HG02870 (cell line): ENCODE measurements around the gene PRM3.
A peak's percentile ranks its signal among the peaks of the same experiment; 100 is the strongest.

Source experiments
- ATAC-seq: cut with Tn5 transposase; IDR thresholded peaks from one replicate; pipeline ENCODE4 v1.9.1; 2021; ENCODE audit warnings: mild to moderate bottlenecking, moderate library complexity; ENCODE audit not compliant: unreplicated experiment

The PRM3 gene

GRCh38 chr16:11229432-11229831 is 44.0 kb downstream of the PRM3 start:
- no peak for ATAC-seq

- ATAC-seq, result no peak
Measured at GRCh38 chr16:11225677-11226549, 47.5 kb downstream of the PRM3 start.

DNA sequence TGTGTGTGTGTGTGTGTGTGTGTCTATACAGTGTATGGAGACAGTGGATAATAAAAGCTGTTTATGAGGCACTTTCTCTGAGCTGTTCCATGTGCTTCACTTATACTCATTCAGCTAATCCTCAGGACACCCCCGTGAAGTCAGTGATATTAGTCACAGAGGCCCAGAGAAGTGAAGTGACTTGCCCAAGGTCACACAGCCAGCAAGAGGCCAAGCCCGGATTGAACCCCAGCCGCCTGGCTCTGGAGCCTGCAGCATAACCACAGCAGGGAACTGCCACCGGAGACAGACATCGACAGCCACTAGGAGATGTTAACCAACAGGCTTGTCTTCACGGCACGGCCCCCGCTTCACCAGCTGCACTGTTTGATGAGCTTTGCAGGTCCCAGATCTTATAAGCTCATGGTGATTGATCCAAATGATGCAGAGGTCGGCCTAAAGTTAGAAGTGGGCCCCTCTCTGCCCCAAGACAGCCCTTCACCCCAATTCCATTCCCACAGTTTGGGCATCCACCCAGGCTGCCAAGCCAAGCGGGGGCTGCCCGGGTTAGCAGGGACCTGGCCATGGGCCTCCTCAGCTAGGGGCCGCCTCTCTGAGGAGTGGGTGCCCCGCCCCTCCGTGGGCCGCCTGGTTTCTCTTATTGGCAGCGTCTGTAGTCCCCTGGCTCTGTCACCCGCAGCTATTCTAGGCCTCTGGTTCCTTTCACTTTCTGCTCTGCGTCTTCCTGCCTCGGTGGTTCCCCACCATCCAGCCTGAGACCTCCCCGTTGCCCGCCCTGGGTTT is 48.3 kb downstream of the PRM3 start:
- ATAC-seq, result peak; percentile 90

DNA sequence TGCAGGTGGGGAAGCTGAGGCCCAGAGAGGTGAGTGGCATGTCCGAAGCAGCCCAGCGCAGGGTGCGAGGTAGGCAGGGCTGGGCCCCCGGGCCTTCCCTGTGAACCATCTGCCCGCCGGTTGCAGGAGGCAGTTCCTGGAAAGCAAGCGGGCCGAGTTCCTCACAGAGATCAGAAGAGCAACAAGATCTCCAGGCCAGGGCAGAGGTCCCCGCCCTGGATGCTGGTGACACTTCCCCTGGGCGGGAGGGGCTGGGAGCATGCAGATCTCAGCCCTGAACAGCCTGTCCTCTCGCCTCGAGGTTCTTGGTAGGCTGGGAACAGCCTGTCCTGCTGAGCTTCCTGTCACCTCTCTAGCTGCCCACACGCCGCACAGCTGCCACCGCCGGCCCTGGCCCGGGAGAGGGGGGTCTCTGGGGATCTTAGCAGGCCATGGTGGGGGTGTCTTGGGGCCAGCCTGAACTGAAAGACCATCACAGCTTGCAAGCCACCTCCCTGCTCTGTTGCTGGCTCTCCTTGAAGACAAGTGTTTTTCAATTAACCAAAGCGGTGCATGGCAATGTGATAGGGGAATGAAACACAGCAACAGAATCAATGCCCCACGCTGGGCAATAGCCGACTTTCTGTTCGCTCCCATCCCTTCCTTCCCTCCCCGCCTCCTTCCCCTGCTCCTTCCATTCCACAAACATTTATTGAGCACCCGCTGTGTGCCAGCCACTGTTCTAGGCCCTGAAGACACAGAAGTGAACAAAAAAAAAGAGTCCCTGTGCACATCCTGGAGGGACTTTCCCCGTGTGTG is 49.1 kb downstream of the PRM3 start:
- ATAC-seq, result no peak
